MG63 (cell line): ENCODE results near the gene PTPRF. TPM values are rescaled to one million over a fixed set of nuclear protein-coding genes. Genes with fewer than 3 reads are reported as not detected.
A peak's percentile ranks its signal among the peaks of the same experiment; 100 is the strongest.

Experiments
- DNase-seq: peaks from one replicate; pipeline ENCODE4 v3.0.0-alpha.2; 2020
- H3K27me3 ChIP-seq: fragments of 250-450 bp; sonication (Bioruptor Pico); 2 replicates; pipeline ENCODE4 v1.5.1; 2020; ENCODE audit warnings: mild to moderate bottlenecking, moderate library complexity
- H3K36me3 ChIP-seq: fragments of 250-450 bp; sonication (Bioruptor Pico); 2 replicates; pipeline ENCODE4 v1.5.1; 2020; ENCODE audit warnings: mild to moderate bottlenecking, moderate library complexity
- H3K4me3 ChIP-seq: fragments of 250-450 bp; sonication (Bioruptor Pico); 2 replicates; pipeline ENCODE4 v1.5.1; 2020; ENCODE audit warnings: mild to moderate bottlenecking, moderate library complexity
- H3K9me3 ChIP-seq: fragments of 250-450 bp; sonication (Bioruptor Pico); 2 replicates; pipeline ENCODE4 v1.5.1; 2020; ENCODE audit warnings: mild to moderate bottlenecking, moderate library complexity
- total RNA-seq: library from RNA; depleted of rRNA; stranded (reverse); fragments of >200 nt; shearing (Covaris generic); gene quantifications from 2 replicates; pipeline ENCODE4 v1.2.3, GENCODE V29; 2014; ENCODE audit warnings: low replicate concordance

The PTPRF gene
- total RNA-seq, 1 experiment from 2014 or later = 33.0 TPM

DNA sequence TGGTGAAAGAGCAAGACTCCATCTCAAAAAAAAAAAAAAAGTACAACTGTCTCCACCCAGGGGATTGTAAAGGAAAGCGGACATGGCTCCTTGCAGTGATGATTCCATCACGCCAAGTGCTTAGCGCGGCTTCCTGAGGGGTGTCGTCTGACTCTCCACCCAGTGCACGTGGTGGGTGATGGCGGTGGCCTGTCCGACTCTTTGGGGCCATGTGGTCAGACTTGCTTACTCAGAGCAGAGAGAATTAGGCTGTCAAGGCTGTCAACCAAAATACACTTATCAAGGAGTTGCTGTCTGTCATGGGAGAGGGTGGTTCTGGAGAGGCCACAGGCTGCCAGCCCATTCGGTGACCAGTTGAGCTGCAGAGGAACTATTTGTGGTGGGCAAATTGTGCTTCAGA, 49.4 kb downstream of the PTPRF start:
- H3K4me3 ChIP-seq = no peak overlapping the region
- no peaks in the 10 kb centered on the region for H3K36me3 ChIP-seq
- H3K9me3 ChIP-seq = no peaks in the 10 kb centered on the region
- no peaks in the 10 kb centered on the region for H3K27me3 ChIP-seq
- no peak for DNase-seq

DNA sequence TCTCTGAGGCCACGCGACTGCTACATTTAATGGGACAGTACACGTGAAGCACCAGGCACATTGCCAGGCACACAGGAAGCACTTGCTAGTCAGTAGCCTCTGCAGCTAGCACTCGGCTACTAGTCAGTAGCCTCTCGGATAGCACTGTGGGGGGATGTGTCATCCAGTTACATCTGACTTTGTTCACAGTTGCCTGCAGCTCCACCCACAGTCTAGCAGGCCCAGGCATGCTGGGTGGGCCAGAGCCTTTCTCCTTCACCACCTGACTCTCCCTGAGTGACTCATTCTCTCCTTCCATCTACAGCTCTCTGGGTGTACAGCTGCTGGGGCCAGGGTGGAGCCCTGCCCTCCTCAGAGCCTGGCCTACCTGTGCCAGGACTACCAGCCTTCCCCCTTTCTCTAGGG, 51.5 kb downstream of the PTPRF start:
- Histone ChIP-seq H3K36me3 (no peaks in the 10 kb centered on the region), H3K4me3 (no peak overlapping the region), H3K27me3 (no peaks in the 10 kb centered on the region), H3K9me3 (no peaks in the 10 kb centered on the region)
- peak; percentile 91 for DNase-seq

- Histone ChIP-seq H3K9me3 (no peaks in the 10 kb centered on the region), H3K27me3 (no peaks in the 10 kb centered on the region), H3K36me3 (no peaks in the 10 kb centered on the region), H3K4me3 (no peak overlapping the region)
- no peak for DNase-seq
These were observed 52.4 kb downstream of the PTPRF start for GRCh38 chr1:43583058-43583457.

DNA sequence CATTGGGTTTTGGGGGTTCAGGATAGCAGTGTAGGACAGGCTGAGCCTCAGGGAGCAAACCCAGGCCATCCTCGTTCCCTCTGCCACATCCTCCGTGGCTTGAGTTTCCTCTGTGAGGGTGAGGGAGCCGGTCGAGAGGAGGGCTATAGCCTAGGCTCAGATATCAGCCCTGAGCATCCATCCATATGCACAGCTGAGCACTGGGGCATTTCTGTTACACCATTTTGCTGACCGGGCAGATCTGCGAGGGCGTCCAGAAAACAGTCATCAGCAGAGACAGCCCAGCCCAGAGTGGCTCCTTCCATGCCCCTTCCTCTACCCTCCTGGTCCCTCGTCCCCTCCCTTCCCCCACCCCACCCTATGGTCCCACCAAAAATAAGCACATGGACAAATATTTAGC, 53.5 kb downstream of the PTPRF start:
- no peak overlapping the region for H3K4me3 ChIP-seq
- no peaks in the 10 kb centered on the region for H3K27me3 ChIP-seq
- no peak for DNase-seq
- no peaks in the 10 kb centered on the region for H3K36me3 ChIP-seq
- no peaks in the 10 kb centered on the region for H3K9me3 ChIP-seq

GRCh38 chr1:43585557-43585956, 54.9 kb downstream of the PTPRF start:
- Histone ChIP-seq H3K27me3 (no peaks in the 10 kb centered on the region), H3K36me3 (no peaks in the 10 kb centered on the region), H3K9me3 (no peaks in the 10 kb centered on the region), H3K4me3 (no peak overlapping the region)
- no peak for DNase-seq

DNA sequence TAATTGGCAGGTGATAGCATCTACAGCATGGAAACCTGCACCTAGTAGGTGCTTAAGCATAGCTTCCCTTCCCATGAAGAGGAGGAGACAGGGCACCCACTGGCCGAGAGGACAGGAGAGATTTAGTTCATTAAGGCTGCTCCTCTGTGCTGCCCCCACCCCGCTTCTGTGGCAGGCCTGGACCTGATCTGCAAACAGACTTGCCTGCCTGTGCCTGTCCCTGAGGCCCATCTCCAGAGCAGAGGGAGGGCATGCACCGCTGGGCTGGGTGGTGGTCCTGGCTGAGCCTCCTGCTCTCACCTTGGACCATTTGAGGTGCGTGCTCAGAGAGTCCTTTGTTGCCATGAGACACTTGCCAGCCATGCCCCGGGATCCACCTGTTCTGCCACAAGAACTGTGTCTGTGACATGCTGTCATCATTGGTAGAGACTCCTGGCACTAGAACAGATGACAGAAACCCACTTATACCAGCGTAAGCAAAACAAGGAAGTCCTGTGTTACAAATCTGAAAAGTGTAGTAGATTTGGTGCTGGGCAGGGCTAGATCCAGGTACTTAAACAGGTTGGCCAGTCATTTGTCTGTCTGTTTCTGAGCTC, 55.6 kb downstream of the PTPRF start:
- Histone ChIP-seq H3K9me3 (no peaks in the 10 kb centered on the region), H3K36me3 (no peaks in the 10 kb centered on the region), H3K4me3 (no peak overlapping the region), H3K27me3 (no peaks in the 10 kb centered on the region)
- no peak for DNase-seq

DNA sequence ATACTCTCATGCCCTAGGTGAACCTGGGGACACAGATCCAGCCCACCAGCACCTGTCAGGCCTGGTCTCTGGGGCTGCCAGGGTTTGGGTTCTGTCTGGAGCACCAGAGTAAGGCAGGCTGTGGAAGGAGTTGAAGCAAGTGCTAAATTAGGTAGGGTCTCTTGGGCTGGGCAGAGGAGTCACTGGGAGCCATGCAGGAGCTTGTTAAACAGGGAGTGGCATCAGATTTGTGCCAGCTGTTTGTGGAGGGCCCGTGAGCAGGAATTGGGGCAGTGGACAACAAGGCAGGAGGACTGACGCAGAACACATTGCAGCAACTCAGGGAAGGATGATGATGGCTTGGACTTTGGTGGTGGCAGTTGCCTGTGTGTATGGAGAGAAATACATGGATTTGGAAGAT, 56.3 kb downstream of the PTPRF start:
- no peaks in the 10 kb centered on the region for H3K27me3 ChIP-seq

GRCh38 chr1:43587594-43587993, 56.9 kb downstream of the PTPRF start:
- DNase-seq = peak; percentile 63
- H3K9me3 ChIP-seq = no peaks in the 10 kb centered on the region
- H3K36me3 ChIP-seq = no peaks in the 10 kb centered on the region
- H3K4me3 ChIP-seq = no peak overlapping the region
- no peaks in the 10 kb centered on the region for H3K27me3 ChIP-seq

More for the DNA sequence above, 56.3 kb downstream of the PTPRF start:
- Histone ChIP-seq H3K9me3 (no peaks in the 10 kb centered on the region), H3K36me3 (no peaks in the 10 kb centered on the region), H3K4me3 (no peak overlapping the region)
- no peak for DNase-seq

DNA sequence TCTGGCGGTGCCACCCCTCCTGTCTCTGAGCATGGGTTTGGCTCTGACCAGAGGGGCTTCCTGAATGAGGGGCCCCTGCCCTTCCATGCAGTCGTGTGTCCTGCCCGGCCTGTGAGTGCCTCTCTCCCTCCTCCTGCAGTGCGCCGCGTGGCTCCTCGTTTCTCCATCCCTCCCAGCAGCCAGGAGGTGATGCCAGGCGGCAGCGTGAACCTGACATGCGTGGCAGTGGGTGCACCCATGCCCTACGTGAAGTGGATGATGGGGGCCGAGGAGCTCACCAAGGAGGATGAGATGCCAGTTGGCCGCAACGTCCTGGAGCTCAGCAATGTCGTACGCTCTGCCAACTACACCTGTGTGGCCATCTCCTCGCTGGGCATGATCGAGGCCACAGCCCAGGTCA, 57.9 kb downstream of the PTPRF start:
- Histone ChIP-seq H3K9me3 (no peaks in the 10 kb centered on the region), H3K27me3 (no peaks in the 10 kb centered on the region), H3K4me3 (no peak overlapping the region), H3K36me3 (no peaks in the 10 kb centered on the region)
- no peak for DNase-seq

DNA sequence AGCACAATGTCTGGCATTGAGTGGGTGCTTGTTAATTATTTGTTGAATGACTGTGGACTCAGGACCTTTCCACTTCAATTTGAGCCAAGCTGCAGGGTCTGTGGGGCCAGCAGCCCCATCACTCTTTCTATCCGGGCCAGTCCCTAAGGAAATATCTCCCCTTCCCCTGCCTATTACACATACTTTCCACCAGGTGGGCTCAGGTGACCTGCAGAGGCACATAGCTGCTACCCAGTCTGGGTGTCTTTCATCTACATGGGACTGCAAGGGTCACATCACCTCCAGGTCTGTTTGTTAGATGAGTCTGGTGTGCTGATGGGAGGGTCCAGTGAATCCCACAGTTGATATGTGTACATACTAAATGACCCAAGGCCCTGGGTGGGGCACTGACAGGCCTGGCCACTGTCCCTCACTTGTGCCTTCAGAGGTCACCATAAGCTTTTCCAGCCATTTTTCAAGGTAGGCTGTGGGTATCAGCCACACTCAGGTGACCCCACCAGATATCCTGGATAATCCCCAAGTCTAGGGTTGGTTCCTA, 59.8 kb downstream of the PTPRF start:
- DNase-seq = no peak
- no peaks in the 10 kb centered on the region for H3K27me3 ChIP-seq
- H3K9me3 ChIP-seq = no peaks in the 10 kb centered on the region
- H3K36me3 ChIP-seq = no peaks in the 10 kb centered on the region
- H3K4me3 ChIP-seq = no peak overlapping the region

GRCh38 chr1:43591181-43591580, 60.5 kb downstream of the PTPRF start:
- Histone ChIP-seq H3K4me3 (no peak overlapping the region), H3K9me3 (no peaks in the 10 kb centered on the region), H3K27me3 (no peaks in the 10 kb centered on the region), H3K36me3 (no peaks in the 10 kb centered on the region)
- no peak for DNase-seq

- H3K27me3 ChIP-seq = no peaks in the 10 kb centered on the region
- no peak for DNase-seq
- no peaks in the 10 kb centered on the region for H3K9me3 ChIP-seq
- H3K4me3 ChIP-seq = no peak overlapping the region
- no peaks in the 10 kb centered on the region for H3K36me3 ChIP-seq
These were observed 61.5 kb downstream of the PTPRF start for GRCh38 chr1:43592051-43592665.

DNA sequence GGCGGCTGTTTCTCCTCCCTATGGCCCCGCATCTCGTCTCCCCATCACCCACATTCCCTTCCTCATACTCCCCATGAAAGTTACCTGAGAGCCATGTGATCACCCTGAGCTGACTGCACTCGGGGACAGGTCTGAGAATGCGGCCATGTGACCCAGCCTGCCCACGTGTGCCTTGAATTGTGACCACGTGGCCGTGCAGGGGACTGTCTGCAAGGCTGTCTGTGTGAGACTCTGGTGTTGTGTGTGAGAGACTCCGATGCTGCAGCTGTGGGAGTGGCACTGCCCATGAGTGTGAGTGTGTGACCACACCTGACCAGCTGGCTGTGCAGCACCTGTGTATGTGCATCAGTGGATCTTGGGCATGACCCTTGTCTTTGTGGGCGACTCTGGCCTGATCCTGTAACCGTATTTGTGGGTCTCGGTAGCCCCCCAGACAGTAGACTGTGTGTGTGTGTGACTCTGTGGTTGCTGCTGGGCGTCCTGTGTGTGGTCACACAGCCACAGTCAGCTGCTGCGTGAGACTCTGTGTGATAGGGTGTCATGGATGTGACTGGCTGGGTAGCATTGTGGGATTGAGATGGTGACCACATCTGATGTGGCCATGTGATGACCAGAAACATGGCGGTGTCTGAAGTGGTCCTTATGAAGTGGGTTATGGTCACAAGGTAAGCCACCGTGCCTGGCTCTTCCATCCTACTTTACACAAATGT, 62.4 kb downstream of the PTPRF start:
- no peaks in the 10 kb centered on the region for H3K36me3 ChIP-seq
- no peak for DNase-seq
- H3K4me3 ChIP-seq = no peak overlapping the region
- H3K9me3 ChIP-seq = no peaks in the 10 kb centered on the region
- no peaks in the 10 kb centered on the region for H3K27me3 ChIP-seq

GRCh38 chr1:43596579-43596978, 65.9 kb downstream of the PTPRF start:
- no peak for DNase-seq
- Histone ChIP-seq H3K4me3 (no peak overlapping the region), H3K27me3 (no peaks in the 10 kb centered on the region), H3K9me3 (no peaks in the 10 kb centered on the region), H3K36me3 (no peaks in the 10 kb centered on the region)

DNA sequence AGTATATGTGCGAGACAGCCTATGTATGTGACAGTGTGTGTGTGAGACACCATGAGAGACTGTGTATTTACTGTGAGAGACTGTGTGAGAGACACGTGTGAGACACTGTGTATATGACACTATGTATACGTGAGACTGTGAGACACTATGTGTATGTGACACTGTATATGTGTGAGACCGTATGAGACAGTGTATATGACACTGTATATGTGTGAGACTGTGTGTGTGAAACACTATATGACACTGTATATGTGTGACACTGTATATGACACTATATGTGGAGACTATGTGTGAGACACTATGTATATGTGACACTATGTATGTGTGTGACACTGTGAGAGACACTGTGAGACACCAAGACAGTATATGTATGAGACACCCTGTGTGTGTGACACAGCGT, 66.3 kb downstream of the PTPRF start:
- Histone ChIP-seq H3K4me3 (no peak overlapping the region), H3K36me3 (no peaks in the 10 kb centered on the region), H3K9me3 (no peaks in the 10 kb centered on the region), H3K27me3 (no peaks in the 10 kb centered on the region)
- DNase-seq = no peak

DNA sequence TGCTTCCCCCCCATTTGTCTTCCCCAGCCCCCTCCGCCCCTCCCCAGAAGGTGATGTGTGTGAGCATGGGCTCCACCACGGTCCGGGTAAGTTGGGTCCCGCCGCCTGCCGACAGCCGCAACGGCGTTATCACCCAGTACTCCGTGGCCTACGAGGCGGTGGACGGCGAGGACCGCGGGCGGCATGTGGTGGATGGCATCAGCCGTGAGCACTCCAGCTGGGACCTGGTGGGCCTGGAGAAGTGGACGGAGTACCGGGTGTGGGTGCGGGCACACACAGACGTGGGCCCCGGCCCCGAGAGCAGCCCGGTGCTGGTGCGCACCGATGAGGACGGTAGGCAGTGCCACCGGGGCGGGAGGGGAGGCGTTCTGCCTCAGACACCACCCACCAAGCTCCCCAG, 67.0 kb downstream of the PTPRF start:
- Histone ChIP-seq H3K9me3 (no peaks in the 10 kb centered on the region), H3K4me3 (no peak overlapping the region), H3K27me3 (no peaks in the 10 kb centered on the region), H3K36me3 (no peaks in the 10 kb centered on the region)
- DNase-seq = no peak

- Histone ChIP-seq H3K27me3 (no peaks in the 10 kb centered on the region), H3K36me3 (no peaks in the 10 kb centered on the region), H3K9me3 (no peaks in the 10 kb centered on the region), H3K4me3 (no peak overlapping the region)
- no peak for DNase-seq
These were observed 67.9 kb downstream of the PTPRF start for GRCh38 chr1:43598622-43599021.
